ENCODE measurements around the gene CCDC148.
"Not testable (repeated sequence)": the region's sequence is repeated elsewhere in the genome, so short reads cannot be mapped to it uniquely, and the experiment has no call there.

Gene CCDC148

GRCh38 chr2:158473719-158474392, 17.3 kb upstream of the CCDC148 start:
- no peak overlapping the region for H3K4me3 ChIP-seq (ENCODE audit: low read depth, low read length)
- no peak for DNase-seq (ENCODE audit: low read depth)
- TF ChIP-seq CTCF (IDR thresholded peaks at IDR 0.05; ENCODE audit: control insufficient read depth, extremely low read depth, insufficient read depth) = no peak

GRCh38 chr2:158473300-158473699, 16.7 kb upstream of the CCDC148 start:
- H3K4me3 ChIP-seq (ENCODE audit: low read depth, low read length); DNase-seq (ENCODE audit: low read depth): not testable (repeated sequence)

GRCh38 chr2:158472829-158473228, 16.3 kb upstream of the CCDC148 start:
- not testable (repeated sequence) for H3K4me3 ChIP-seq (ENCODE audit: low read depth, low read length); DNase-seq (ENCODE audit: low read depth)

GRCh38 chr2:158467248-158467647, 10.7 kb upstream of the CCDC148 start:
- no peak overlapping the region for H3K4me3 ChIP-seq (ENCODE audit: low read depth, low read length)
- DNase-seq (ENCODE audit: low read depth) = no peak
- no peak for TF ChIP-seq CTCF (IDR thresholded peaks at IDR 0.05; ENCODE audit: control insufficient read depth, extremely low read depth, insufficient read depth)

- no peak overlapping the region for H3K4me3 ChIP-seq (ENCODE audit: low read depth, low read length)
- DNase-seq (ENCODE audit: low read depth) = no peak
- no peak for TF ChIP-seq CTCF (IDR thresholded peaks at IDR 0.05; ENCODE audit: control insufficient read depth, extremely low read depth, insufficient read depth)
These were observed 8.1 kb upstream of the CCDC148 start for GRCh38 chr2:158464426-158465281.

GRCh38 chr2:158463496-158464095, 7.0 kb upstream of the CCDC148 start:
- H3K4me3 ChIP-seq (ENCODE audit: low read depth, low read length) = no peak overlapping the region
- DNase-seq (ENCODE audit: low read depth) = no peak
- no peak for TF ChIP-seq CTCF (IDR thresholded peaks at IDR 0.05; ENCODE audit: control insufficient read depth, extremely low read depth, insufficient read depth)

GRCh38 chr2:158460632-158461297, 4.2 kb upstream of the CCDC148 start:
- TF ChIP-seq CTCF (IDR thresholded peaks at IDR 0.05; ENCODE audit: control insufficient read depth, extremely low read depth, insufficient read depth) = no peak
- no peak for DNase-seq (ENCODE audit: low read depth)
- no peak overlapping the region for H3K4me3 ChIP-seq (ENCODE audit: low read depth, low read length)

All from LNCaP clone FGC (cell line).